PFSK-1 (cell line): Measurements from ENCODE around the gene TMEM82.

ENCODE experiments used
- FOXP2 ChIP-seq: optimal IDR thresholded peaks from 2 replicates; pipeline ENCODE3; 2011; ENCODE audit warnings: borderline replicate concordance, control low read depth, inconsistent platforms; ENCODE audit not compliant: insufficient read depth; ENCODE audit errors: extremely low read length, extremely low read depth
- POLR2AphosphoS5 ChIP-seq: IDR thresholded peaks from 2 replicates; pipeline ENCODE4 v1.6.1; 2012; ENCODE audit warnings: low read depth, mild to moderate bottlenecking, control low read depth, low read length, moderate library complexity
- REST ChIP-seq, 2 experiments: IDR thresholded peaks; 2 replicates each; pipeline versions ENCODE4 v1.6.1 to v1.8.0; 2011 to 2012; ENCODE audit warnings: low read depth in 2 of 2, low read length in 2 of 2, control low read depth in 1 of 2, inconsistent platforms in 1 of 2, mild to moderate bottlenecking in 1 of 2, moderate library complexity in 1 of 2; ENCODE audit not compliant: insufficient read depth in 1 of 2
- SIN3A ChIP-seq: IDR thresholded peaks from 2 replicates; pipeline ENCODE4 v1.6.1; 2012; ENCODE audit warnings: mild to moderate bottlenecking, low read length, moderate library complexity, borderline replicate concordance; ENCODE audit not compliant: insufficient read depth
- TAF1 ChIP-seq: IDR thresholded peaks from 2 replicates; pipeline ENCODE4 v1.6.1; 2012; ENCODE audit warnings: low read length, control low read depth, borderline replicate concordance; ENCODE audit not compliant: insufficient read depth

The TMEM82 gene

GRCh38 chr1:15705184-15705566 lies 37.1 kb upstream of the TMEM82 start:
- TF ChIP-seq FOXP2 (no peak), TAF1 (no peak), SIN3A (no peak), REST (IDR thresholded peaks at IDR 0.05; ENCODE audit: insufficient read depth in 1 of 2, low read depth in 2 of 2, low read length in 2 of 2) (no peak), POLR2AphosphoS5 (no peak)

- no peak for TF ChIP-seq POLR2AphosphoS5
- no peak for TF ChIP-seq FOXP2
Measured at GRCh38 chr1:15706751-15707150, 35.5 kb upstream of the TMEM82 start.

GRCh38 chr1:15707239-15707925 lies 34.9 kb upstream of the TMEM82 start:
- no peak for TF ChIP-seq POLR2AphosphoS5
- TF ChIP-seq REST (IDR thresholded peaks at IDR 0.05; ENCODE audit: insufficient read depth in 1 of 2, low read depth in 2 of 2, low read length in 2 of 2): no peak

DNA sequence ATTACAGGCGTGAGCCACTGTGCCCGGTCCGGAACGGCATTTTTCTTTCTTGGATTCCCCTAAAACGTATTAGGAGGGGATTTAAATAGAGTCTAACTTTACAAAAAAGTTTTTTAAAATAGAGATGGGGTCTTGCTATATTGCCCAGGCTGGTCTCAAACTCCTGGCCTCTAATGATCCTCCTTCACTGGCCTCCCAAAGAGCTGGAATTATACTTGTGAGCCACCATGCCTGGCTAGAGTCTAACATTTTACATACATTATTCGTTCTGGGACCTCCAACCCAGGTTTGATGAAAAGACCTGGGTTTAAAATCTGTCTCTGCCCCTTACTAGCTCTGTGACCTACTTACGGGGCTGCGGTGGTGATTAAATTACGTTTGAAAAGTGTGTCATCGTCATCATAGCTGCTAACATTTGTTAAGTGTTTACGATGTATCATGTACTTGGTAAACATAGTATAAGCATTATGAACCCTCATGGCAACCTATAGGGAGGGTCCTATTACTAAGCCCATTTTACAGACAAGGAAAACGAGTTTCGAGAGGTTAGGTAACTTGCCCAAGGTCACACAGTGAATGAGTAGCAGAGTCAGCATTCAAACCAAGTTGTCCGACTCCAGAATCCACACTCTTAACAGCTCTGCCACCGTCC lies 33.7 kb upstream of the TMEM82 start:
- no peak for TF ChIP-seq TAF1
- no peak for TF ChIP-seq SIN3A
- TF ChIP-seq POLR2AphosphoS5: no peak
- no peak for TF ChIP-seq REST (IDR thresholded peaks at IDR 0.05; ENCODE audit: insufficient read depth in 1 of 2, low read depth in 2 of 2, low read length in 2 of 2)
- TF ChIP-seq FOXP2: no peak

- TF ChIP-seq SIN3A (no peak), REST (IDR thresholded peaks at IDR 0.05; ENCODE audit: insufficient read depth in 1 of 2, low read depth in 2 of 2, low read length in 2 of 2) (no peak), TAF1 (no peak)
Measured at GRCh38 chr1:15709226-15709625, 33.1 kb upstream of the TMEM82 start.
